CD4-positive, alpha-beta T cell treated with Interleukin-21 for 1 hour (primary cell): Measurements from ENCODE around the gene KREMEN1.
"Not testable (repeated sequence)": the region's sequence is repeated elsewhere in the genome, so short reads cannot be mapped to it uniquely, and the experiment has no call there.

ENCODE experiments used
- DNase-seq: peaks from one replicate; pipeline ENCODE4 v3.0.0-alpha.2; 2020

KREMEN1 gene

GRCh38 chr22:29108137-29108536, 35.3 kb downstream of the KREMEN1 start:
- no peak for DNase-seq

- DNase-seq, result no peak
Observed at GRCh38 chr22:29109822-29110221, 37.0 kb downstream of the KREMEN1 start.

- DNase-seq, result no peak
Observed at GRCh38 chr22:29110946-29111345, 38.1 kb downstream of the KREMEN1 start.

- no peak for DNase-seq
Observed at GRCh38 chr22:29112121-29112520, 39.3 kb downstream of the KREMEN1 start.

DNA sequence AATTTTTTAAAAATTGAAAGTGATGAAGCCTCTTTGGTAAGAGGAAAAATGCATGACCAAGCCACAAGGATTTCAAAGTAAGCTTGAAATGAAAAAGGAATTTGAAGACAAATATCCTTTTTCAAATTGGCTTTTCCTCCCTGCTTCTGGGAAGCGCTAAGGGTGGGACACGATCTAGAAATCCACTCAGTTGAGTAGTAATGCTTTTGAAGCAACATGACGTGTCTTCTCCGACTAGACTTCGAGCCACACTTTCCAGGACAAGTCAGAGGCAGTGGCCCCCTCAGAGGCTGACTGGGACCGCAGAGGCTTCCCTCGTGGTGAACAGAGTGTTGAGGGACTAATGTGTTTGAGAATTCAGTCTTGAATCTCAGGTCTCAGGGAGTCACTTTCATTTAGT, 39.8 kb downstream of the KREMEN1 start:
- DNase-seq, result no peak

DNA sequence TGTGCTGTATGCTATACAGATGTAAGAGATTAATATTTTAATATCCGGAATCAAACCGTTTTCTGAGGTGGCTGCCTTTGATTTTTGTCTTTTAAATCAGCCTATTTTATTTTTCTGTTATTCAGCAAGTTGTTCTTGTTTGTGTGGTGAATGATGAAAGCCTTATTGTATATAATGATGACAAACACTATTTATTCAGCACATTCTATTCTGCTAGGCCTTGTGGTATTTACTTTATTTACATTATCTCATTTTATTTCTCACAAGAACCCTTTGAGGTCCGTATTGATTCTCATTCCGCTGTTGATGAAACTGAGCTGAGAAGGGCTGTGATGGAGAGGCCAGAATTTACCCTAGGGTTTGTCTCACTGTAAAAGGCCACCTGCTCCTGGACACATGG, 40.5 kb downstream of the KREMEN1 start:
- DNase-seq, result no peak

- no peak for DNase-seq
Observed at GRCh38 chr22:29114392-29114791, 41.6 kb downstream of the KREMEN1 start.

- no peak for DNase-seq
Observed at GRCh38 chr22:29115682-29116288, 43.0 kb downstream of the KREMEN1 start.

DNA sequence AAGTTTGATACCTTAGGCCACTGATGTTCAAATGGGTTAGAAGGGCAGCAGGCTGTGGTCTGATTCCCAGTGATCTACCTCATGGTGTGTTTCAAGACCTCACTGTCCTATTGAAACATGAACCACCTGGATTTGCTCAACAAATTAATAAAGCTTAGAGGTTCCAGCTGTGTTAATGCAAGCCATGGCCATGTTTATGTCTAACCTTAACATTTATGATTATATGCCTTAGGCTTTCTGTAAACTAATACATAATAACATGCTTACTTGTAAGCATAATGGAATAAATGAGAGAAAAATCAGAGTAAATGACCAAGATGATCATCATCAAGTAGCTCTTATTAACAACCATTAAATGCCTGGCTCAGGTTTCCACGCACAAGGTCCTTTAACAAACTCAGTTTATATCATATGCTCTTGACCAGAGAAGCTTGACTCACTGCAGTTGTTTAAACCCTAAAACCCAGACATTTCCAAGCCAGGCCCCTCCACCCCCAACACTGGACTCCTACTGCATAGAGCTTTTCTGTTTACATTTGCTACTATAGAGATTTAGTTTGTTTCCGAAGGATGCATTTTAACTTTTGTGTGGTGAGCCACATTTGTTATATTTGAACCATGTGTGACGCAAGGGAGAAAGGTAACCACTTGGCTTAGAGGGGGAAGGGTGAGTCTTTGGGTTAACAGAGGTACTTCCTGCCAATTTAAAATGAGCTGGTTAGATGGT, 43.7 kb downstream of the KREMEN1 start:
- no peak for DNase-seq

DNA sequence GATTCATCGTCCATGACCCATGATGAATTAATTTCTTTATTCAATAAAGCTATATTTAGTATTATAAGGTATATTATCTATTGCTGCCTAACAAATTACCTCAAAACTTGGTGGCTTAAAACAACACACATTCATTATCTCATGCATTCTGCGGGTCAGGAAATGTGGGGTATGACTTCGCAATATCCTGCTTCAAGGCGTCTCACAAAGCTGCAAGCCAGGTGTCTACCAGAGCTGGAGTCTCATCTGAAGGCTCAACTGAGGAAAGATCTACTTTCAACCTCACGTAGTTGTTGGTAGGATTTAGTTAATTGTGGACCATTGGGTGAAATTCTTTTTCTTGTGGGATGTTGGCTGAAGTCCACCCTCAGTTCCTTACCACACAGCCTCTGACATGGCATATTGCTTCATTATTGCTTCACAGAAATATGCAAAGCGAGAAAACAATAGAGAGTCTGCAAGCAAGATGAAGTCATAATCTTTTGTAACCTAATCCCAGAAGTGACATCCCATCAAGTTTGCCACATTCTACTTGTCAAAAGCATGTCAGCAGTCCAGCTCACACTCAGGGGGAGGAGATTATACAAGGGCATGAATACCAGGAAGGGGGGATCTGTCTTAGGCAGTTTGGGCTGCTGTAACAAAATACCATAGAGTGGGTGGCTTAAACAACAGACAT, 45.1 kb downstream of the KREMEN1 start:
- no peak for DNase-seq

DNA sequence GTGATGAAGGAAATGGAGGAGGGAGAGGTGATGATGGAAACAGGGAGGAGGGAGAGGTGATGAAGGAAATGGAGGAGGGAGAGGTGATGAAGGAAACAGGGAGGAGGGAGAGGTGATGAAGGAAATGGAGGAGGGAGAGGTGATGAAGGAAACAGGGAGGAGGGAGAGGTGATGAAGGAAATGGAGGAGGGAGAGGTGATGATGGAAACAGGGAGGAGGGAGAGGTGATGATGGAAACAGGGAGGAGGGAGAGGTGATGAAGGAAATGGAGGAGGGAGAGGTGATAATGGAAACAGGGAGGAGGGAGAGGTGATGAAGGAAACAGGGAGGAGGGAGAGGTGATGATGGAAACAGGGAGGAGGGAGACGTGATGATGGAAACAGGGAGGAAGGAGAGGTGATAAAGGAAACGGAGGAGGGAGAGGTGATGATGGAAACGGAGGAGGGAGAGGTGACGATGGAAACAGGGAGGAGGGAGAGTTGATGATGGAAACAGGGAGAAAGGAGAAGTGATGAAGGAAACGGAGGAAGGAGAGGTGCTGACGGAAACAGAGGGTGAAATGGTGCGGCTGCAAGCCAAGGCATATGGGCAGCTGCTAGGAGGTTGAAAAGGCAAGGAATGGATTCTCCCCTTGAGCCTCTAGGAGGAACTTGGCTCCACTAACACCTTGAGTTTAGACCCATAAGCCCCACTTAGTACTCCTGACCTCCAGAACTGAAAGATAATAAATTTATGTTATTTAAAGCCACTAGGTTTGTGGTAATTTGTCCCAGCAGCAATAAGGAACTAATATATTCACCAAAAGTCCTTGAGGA, 47.5 kb downstream of the KREMEN1 start:
- DNase-seq, result not testable (repeated sequence)

DNA sequence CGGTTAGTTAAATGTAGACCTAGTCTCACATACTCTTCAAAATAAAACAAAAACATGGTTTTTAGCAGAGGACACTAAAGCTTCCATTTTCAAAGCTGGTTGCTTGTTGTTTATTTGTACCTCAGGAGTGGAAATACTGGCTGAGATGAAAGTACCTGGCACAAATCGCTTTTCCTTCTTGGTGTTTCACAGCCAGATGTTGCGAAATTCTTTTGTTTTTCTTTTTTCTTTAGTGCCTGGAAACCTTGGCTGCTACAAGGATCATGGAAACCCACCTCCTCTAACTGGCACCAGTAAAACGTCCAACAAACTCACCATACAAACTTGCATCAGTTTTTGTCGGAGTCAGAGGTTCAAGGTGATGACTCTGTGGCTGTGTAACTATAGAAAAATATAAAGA, 48.3 kb downstream of the KREMEN1 start:
- no peak for DNase-seq

DNA sequence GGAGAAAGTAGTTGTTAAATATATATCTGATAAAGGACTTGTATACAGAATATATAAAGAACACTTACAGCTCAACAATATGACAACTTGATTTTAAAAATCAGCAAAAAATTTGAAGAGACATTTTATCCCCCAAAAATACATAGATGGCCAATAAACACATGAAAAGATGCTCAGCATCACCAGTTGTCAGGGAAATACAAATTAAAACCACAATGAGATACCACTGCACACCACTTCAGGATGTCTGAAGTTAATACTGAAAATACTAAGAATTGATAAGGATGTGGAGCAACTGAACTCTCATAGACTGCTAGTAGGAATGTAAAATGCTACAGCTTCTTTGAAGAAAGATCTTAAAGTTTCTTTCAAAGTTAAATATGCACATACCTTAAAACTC, 49.2 kb downstream of the KREMEN1 start:
- no peak for DNase-seq

- no peak for DNase-seq
Observed at GRCh38 chr22:29124777-29125442, 52.1 kb downstream of the KREMEN1 start.

DNA sequence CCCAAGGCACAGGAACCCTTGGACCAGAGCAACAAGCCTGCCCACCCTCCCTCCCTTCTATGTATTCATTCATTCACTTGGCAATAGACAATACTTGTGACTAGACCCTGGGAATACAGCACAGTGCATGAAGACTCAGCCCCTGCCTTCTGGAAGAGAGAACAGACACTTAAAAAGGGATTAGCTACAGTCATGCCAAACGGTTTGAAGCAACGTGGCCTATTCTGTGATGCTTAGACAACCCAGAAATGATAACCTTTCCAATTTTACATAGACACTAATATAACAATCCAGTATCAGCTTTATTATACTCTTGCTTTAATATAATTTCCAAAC, 52.6 kb downstream of the KREMEN1 start:
- no peak for DNase-seq

DNA sequence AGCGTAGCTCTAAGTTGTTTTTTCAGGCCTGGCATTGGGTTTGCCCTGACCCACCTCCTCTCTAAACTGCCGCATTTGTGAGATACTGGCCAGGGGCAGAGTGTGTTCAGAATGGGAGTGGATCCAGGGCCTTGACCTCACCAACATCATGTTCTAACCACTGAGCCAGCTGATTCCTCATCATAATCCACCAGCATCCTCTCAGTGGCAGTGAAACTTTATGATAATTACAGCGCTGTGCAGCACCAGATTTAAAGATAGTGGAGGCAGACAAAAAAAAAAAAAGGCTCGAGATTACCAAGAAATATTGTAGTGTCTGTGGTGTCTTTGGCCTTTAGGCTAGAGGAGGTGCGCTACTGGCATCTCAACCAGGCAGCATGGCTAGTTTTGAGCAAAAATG, 53.0 kb downstream of the KREMEN1 start:
- no peak for DNase-seq

GRCh38 chr22:29126670-29127395, 54.0 kb downstream of the KREMEN1 start:
- DNase-seq, result no peak

DNA sequence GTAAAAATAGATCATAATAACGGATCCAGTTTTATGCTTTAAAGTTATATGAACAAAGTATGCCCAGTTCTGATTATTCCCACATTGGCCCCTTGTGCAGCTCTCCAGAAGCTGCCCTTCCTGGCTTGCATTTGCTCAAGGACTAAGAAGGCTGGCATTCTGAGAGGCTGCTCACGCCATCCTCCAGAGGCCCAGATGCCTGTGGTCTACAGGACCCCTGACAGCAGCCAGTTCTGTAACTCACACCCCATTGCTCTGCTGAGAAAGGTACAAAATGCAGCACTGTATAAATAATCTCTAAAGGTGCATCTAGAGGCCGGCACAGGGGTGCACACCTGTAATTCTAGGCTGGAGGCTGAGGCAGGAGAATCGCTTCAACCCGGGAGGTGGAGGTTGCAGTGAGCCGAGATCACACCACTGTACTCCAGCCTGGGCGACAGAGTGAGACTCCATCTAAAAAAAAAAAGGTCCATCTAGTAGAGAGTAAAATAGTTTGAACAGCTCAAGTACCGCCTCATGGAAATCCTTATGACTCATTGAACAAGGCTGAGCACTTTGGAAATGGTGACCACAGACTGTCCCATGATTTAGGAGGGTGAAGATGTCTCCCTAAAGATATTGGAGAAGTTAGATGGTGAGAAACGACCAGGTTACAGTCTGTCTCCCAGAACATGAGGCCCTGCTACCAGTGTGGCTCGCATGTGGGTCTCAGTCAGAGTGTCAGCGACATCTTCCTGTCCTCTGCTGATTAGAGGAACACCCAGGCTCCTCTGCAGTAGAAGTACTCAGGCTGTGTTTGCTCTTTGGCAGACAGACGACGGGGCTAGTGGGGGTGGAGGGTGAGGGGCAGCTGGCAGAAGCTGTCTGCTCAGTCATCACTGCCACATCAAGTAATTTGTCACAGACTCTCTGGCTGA, 56.3 kb downstream of the KREMEN1 start:
- DNase-seq, result no peak

DNA sequence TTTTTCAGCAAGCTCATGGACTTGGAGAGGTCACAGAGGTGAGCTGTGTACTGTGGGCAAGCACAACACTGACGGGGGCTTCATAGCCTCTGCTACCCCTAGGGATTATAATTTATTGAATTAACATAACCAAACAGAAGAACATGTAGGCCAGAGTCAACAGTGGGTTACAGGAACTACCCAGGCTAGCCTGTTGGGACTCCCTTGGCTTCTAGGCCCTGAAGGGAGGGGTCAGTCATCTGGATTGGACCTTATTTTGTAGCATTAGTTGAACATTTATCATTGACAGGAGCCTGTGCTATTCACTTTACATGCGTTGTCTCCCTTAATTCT, 56.9 kb downstream of the KREMEN1 start:
- DNase-seq, result no peak

DNA sequence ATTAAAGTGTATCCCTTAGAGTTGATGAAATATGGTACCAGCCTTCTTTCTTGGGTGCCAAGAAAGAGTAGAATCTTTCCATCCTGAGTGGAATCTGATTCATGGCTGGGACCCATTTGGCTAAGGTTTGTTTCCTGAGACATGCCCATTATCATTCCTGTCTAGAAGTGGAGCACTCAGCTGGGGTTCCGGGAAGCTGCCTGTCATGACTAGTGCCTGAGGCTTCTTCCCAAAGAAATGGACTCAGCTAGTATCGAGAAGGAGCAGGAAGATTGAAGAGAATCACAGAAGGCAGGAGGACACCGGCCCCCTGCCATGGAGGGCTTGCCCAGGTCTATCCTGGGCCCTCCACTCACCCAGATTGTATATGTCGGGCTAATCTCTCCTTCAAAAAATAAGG, 57.6 kb downstream of the KREMEN1 start:
- DNase-seq, result no peak

DNA sequence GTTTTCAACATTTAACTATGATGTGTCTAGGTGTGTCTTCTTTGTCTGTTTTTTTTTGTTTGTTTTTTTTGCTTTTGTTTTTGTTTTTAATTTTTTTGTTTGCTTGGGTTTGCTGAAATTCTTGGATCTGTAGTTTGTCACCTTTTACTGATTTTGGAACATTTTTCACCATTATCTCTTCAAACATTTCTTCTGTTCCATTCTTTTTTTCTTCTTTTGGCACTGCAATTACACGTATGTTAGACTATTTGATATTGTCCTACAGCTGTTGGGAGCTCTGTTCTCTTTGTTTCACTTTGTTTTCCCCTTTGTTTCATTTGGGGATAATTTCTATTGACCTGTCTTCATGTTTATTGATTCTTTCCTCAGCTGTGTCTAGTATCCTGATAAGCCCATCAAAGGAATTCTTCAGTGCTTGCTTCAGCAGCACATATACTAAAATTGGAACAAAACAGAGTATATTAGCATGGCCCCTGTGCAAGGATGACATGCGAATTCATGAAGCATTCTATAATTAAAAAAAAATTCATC, 60.8 kb downstream of the KREMEN1 start:
- DNase-seq, result no peak
